GM19239 (cell line): ENCODE measurements around the gene ASPG.

ENCODE experiments used
- DNase-seq: peaks from one replicate; pipeline ENCODE4 v3.0.0; 2011; ENCODE audit warnings: low spot score; ENCODE audit not compliant: insufficient read length
- FAIRE-seq: peaks from 2 replicates; lab custom pipeline; 2011; peaks lifted over from hg19 to GRCh38; lab: Jason Lieb, UNC

The ASPG gene

DNA sequence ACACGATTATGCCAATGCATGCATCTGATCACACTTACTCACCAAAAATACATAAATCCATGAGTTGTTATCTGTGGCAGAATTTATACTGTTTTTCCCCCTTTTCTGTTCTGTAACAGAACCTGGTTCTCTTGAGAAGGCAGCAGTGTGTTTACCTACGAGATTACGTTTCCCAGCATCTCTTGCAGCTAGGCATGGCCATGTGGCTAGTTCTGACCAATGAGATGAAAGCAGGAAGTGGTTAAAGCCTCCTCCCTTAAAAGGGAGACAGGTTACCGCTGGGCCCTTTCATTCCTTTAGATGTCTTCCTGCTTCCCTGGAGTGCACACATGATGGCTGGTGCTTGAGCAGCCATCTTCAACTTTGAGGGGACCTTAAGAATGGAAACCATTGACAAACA lies 11.7 kb upstream of the ASPG start:
- FAIRE-seq (no peak), DNase-seq (no peak)

DNA sequence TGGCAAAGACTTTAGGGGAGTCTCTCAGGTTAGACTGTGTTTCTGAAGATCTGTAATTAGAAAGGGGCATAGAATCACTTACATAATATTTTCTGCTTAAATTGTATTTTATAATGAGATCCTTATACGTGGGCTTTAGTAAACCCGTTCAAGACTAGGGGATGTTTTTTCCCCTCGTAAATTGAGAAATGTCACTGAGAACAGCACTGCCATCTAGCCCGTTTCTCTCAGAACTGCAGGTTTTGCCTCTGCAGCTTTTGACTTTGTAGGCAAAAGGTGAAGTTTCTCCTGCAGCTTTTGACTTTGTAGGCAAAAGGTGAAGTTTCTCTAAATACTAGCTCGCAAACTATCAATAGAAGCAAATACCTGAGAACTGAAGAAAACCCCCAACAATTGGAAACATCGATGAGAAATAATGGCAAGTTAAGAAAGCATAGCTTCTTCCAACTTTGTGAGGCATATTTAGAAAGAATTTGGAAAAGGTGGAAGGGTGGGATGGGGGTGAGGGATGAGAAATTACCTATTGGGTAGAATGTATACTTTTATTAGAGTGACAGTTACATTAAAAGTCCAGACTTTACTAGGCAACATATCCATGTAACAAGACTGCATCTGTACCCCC lies 9.9 kb upstream of the ASPG start:
- FAIRE-seq (no peak), DNase-seq (no peak)

DNA sequence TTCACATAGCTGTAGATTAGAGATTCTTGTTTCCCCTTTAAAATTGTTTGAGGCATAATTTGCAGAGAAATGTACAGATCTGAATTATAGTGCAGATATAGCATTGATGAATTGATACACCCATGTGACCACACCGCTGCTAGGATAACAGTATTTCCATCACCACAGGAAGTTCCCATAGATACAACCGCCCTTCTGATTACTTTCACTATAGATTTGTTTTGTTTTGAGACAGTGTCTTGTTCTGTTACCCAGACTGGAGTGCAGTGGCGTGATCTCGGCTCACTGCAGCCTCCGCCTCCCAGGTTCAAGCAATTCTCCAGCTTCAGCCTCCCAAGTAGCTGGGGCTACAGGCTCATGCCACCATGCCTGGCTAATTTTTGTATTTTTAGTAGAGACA lies 8.8 kb upstream of the ASPG start:
- DNase-seq (no peak), FAIRE-seq (no peak)

DNA sequence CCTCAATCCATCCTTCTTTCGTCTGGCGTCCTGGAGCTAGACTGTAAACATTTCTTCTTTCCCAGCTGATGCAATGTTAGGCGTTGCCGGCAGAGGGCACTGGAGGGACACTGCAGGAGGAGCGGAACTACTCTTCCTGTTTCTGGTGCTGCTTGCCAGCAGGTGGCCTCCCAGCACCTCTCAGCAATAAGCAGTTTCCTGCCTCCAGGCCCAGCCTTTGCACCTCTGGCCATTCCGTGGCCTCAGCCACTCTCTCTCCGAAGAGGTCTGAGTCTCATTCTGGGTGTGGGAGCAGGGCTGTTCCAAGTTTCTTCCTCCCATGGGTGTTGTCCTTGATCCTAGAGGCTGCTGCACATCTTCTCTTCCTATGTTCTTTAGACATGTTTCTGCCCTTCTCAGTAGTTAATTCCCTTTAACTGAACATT lies 7.5 kb upstream of the ASPG start:
- peak; percentile 99 for DNase-seq
- peak; percentile 97 for FAIRE-seq

DNA sequence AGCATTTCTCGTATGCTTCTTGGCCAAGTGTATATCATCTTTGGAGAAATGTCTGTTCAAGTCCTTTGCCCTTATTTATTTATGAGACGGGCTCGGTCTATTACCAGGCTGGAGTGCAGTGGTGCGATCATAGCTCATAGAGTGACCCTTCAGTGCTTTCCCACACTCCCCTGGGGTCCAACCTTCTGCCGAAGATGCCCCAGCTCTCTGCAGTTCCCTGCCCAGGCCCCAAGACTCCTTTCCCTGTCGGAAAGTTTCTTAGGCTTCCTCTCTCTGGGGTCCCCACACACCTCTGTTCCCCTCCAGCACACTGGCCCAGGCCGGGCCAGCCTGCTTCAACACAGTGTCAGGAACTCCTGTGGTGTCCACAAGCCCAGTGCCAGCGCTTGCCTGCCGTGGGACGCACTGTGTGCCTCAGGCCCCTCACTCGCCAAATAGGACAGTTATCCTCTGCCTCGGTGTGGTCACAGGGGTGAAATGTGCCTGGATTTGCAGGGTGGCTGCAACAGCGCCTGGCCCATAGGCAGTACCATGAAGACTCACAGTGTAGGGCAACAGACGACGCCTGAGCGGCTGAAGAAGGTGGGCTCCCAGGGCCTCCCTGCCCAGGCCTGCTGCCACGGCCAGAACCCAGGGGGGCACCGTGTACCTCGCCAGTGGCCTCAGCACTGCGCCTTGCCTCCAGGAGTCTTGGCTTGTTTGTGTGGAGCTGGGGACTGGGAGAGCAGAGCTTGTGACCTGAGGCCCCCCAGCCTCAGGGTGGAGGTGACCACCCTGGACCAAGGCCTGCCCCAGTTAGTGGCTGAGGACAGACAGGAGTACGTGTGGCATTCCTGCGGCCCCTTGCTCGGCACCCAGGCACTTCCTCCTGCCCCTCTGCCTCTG lies 4.9 kb upstream of the ASPG start:
- FAIRE-seq (no peak), DNase-seq (no peak)

DNA sequence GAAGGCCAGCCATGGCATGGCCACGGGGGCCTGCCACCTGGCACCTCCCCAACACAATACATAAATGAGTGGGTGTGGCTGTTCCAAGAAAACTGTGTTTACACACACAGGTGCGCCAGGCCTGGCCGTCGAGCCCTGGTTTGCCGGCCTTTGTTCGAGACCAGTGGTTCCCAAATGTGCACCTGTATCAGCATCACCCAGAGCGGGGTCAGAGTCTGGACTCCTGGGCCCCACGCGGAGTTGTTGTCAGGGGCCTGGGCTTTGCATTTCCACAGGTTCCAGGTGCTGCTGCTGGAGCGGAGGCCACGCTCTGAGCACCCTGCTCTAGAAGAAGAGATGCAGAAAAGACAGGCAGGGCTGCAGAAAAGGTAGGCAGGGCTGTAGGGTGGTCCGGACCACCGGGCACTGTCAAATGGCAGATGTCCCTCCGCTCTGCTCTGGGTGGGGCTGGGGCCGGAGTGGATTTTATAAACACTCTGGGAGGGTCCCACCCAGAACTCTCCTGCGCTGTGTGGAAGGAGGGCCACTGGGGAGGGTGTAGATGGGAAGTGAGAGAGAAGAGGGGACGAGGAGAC lies 4.2 kb upstream of the ASPG start:
- FAIRE-seq (no peak), DNase-seq (no peak)

DNA sequence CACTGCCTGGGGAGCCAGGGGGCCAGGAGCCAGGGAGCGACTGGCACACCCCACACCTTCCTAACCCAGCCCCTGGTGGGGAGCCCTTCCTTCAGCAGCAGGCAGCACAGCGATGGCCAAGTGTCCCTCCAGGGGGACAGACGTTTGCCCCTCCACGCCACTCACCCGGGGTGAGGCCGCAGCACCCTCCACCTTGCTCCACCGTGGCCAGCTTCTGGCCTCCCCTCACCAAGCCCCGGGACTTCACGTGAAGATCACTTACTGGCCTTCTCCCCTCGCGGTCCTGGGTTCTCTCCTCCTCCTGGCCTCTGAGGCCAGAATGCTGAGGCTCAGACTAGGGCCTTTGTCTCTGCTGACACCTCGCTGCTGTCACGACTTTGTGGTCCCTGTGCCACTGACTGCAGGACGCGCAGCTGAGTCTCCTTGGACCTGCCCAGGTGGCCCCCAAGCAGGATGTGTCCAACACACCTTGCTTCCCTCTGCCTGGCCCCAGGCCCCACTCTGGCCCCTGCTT lies 3.5 kb upstream of the ASPG start:
- DNase-seq (peak; percentile 4), FAIRE-seq (no peak)

DNA sequence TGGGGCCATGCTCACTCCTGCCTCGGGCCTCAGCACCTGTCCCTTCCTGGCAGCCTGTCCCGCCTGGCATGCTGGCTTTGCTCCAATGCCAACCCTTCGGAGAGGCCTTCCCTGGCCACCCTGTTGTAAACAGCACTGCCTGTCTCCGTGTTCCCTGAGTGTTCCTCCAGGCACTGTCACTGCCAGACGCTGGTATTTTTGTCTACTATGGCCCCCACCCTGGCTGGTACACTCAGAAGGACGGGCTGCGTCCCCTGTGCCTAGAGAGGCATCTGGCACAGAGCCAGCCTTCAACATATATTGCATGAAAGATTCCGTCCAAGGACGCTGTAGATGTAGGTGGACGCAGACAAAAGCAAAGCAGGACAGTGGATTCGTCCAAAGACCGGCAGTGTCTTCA lies 2.7 kb upstream of the ASPG start:
- no peak for FAIRE-seq
- DNase-seq, result peak; percentile 1

DNA sequence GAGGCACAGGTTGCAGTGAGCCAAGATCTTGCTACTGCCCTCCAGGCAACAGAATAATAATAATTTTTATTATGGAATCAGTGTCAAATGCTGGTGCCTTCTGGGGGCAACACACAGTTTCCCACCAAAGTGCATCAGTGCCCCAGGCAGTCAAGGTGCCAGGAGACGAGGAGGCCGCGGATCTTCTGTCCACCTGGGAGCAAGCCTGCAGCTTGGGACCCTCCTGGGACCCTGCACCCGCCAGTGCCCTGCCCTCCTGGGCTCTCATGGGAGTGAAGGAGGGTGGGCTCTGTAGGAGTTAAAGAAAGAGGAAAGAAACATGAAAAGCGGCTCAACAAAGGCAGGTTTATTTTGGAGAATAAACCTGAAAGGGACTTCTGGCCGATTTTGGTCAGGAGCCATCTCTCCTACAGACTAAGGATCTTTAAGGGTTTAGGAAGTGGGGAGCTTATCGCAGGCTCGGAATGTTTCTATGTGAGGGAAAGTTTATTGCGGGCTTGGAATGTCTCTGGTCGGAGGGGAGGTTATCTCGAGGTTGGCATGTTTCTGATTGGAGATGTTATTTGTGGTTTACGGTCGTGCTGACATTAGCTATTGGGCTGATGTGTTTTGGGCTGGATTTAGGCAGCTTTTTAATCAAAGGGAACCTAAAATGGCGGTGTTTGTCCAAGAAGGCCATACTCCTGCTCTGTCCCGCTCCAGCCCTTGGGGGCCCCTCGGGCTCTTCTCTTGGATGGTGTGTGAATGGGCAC lies 1.1 kb upstream of the ASPG start:
- FAIRE-seq, result no peak
- DNase-seq, result peak; percentile 16

DNA sequence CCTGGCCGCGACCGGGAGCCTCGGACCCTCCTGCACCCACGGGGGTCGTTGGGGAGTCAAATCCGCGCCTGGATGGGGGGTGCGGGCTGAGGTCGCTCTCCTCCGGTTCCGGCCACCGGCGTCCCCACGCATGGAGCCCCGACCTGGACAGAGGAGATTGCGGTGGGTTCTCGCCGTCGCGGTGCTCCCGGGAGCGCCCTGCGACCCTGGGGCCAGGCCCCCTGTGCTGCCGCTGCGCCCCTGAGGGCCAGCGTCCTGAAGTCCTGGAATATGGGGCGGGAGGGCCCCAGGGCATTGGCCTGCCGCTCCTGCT lies 345 bp downstream of the ASPG start:
- no peak for FAIRE-seq
- peak; percentile 5 for DNase-seq

DNA sequence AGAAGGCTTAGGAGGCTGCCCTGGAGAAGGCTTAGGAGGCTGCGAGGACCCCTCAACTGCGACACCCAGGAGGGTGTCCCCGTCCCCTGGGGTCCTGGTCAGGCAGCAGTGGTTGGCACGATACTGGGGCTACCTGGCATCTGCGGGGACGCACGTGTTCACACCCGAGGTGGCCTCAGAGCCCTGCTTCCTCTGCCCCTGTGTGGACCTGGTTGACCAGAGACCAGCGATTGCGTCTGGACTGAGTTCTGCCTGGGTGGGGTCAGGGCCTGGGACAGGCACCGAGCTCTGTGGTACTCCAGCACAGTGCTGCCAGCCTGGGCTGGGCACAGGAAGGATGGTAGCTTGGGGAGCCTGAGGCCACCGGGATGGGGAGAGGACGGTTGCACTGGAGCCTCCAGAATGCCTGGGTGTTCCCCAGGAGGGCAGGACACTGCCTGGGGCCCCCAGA lies 735 bp downstream of the ASPG start:
- no peak for FAIRE-seq

DNA sequence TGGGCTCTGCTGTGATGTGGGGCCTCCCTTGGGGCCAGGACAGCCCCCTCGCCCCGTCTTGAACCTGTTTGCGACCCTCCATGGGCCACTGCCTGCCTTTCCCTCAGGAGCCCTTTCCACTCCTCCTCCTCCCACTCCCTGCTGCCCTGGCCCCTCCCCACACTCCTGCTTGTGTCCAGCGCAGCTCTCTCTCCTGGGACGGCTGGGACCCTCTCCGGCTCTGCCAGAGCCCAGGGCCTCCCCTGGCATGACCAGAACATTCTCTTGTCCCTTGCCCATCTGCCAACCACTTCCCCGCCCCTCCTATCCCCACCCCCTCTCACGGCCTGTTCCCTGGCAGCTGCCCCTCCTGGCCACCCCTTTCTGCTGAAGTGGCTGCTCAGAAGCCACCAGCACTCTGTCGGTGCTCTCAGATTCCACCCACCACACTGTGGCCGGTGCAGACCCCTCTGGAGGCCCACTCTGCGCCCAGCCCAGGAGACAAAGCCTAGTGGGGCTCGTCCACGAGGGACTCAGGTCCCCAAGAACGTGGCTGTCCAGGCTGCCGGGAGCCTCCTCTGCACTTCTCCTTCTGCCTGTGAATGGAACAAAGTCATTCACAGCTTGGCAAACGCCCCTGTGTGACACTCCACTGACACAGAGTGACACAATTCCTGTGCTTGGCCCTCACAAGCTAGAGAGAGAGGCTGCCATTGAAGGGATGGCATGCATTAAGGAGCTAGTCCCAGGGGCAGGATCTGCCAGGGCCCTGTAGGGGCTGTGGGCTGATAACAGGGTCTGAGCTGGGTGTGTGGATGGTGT lies 1.4 kb downstream of the ASPG start:
- DNase-seq, result no peak
- no peak for FAIRE-seq

More for the DNA sequence above, 735 bp downstream of the ASPG start:
- no peak for DNase-seq

DNA sequence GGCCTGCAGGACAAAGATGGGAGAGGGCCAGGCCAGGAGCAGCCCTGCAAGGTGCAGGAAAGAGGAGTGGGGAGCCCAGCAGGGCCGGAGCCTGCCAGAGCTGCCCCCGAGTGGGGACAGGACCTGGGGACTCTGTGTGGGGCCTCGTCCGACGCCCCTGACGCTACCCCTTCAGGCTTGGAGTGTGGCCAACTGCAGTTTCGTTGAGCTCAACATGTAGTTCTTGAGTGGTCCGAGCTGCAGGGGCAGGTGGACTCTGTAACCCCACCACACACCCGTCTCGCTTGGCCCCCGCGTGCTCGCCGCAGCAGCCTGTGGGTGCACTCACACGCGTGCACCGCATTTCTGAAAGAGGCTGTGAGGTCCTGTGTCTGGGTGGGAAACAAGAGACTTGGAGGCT lies 2.0 kb downstream of the ASPG start:
- no peak for FAIRE-seq

DNA sequence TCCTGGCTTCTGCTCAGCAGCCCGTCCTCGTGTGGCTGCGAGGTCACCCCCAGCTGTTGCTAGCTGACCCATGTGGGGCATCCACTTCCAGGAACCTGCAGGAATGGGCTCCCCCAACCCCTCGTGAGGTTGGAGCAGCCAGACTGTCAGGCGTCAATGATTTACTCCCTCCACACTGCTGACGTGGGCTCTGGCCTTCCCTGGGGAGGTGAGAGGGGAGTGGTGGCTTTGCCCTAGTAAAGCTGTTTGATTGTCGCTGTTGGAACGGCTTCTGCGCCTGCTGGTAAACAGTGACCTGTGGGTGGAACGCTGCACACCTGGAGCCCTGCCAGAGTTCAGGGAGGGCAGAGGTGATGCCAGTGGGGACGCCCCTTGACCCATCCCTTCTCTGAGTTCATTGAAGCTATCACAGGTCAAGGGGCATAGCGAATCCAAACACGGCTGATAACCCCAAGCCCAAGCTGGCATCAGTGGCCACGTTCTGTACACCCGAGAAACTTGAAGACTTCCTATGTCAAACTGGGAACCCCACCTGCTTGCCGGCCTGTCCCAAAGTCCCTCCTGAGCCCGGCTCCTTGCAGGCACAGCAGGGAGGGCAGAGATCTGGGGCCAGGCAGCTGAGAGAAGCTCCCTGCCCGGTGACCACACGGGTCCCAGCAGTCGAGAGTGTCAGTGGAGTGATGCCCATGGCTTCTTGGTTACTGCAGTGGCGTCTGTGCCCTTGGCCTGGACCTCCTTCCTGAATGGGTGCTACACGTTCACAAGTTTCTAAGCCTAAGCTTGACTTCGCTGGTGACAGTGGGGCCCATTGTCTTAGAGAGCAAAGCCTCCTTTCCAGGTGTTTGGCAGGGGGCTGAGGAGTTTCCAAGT lies 2.7 kb downstream of the ASPG start:
- no peak for DNase-seq
- FAIRE-seq, result no peak

More for the DNA sequence above, 2.0 kb downstream of the ASPG start:
- no peak for DNase-seq

DNA sequence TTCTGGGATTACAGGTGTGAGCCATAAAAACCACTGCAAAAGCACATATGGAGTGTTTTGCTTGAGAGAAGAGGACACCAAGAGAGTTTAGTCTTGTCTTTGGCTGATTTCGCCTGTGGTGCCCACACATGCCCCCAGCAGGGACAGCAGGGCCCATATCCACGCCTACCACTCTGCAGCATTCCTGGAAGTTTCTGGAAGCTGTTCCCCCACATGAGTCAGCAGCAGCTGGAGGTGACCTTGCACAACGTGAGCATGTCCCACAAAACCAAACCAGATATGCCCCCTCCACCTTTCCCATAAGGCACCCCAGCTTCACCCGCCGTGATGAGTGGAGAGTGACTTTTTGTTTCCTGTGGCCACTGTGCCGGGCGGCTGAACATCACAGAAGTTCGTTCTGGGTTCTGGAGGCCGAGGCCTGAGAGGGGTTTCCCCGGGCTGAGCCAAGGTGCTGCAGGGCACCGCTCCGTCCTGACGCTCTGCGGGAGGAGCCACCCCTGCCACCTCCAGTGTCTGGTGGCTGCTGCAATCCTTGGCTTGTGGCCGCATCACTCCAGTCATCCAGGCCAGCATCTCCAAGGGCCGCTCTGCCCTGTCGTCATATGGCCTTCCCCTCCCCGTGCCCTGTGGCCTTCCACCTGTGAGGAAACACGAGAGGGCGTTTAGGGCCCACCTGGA lies 4.7 kb downstream of the ASPG start:
- FAIRE-seq, result no peak
- no peak for DNase-seq

DNA sequence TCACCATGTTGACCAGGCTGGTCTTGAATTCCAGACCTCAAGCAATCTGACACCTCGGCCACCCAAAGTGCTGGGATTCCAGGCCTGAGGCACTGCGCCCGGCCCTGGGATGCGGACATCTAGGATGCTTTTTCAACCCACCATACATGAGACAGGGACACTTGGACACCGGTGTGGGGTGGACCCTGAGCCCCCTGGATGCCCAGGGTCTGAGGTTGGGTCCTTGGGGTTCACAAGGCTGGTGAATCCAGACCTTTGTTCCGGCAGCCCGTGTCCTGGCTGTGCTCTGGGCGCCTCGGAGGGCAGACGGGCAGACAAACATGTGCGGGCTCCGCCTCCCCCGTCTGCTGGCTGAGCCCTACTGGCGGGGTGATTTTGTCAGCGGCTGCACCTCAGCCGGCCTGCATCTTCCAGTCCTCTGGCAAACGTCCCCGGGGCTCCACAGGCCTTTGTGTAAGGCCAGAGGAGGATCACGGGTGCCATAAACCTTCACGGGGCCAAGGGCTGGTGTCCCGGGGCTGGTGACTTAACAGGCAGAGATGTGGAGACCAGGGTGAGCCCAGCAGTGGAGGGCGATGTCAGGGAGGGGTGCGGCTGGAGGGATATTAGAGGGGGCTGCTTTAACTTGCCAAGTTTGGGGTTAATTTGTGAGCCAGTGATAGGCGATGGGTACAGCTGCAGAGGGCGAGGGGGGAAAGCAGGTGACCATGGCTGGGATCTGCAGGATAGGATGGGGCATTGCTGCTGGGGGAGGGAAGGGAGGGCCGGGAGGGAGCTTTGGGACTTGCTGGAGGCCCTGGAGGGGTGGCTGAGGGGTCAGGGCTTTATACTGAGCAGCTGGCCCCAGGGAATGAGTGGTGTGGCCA lies 5.8 kb downstream of the ASPG start:
- no peak for DNase-seq
- no peak for FAIRE-seq
